Ishikawa (cell line): ENCODE data around the gene RAI14.

Source experiments
- EP300 ChIP-seq: IDR thresholded peaks from 2 replicates; pipeline ENCODE4 v1.6.1; 2012; ENCODE audit warnings: borderline replicate concordance
- TAF1 ChIP-seq: IDR thresholded peaks from 2 replicates; pipeline ENCODE4 v1.6.1; 2012; ENCODE audit warnings: low read depth, mild to moderate bottlenecking
- TEAD4 ChIP-seq: IDR thresholded peaks from 2 replicates; pipeline ENCODE4 v1.6.1; 2012

DNA sequence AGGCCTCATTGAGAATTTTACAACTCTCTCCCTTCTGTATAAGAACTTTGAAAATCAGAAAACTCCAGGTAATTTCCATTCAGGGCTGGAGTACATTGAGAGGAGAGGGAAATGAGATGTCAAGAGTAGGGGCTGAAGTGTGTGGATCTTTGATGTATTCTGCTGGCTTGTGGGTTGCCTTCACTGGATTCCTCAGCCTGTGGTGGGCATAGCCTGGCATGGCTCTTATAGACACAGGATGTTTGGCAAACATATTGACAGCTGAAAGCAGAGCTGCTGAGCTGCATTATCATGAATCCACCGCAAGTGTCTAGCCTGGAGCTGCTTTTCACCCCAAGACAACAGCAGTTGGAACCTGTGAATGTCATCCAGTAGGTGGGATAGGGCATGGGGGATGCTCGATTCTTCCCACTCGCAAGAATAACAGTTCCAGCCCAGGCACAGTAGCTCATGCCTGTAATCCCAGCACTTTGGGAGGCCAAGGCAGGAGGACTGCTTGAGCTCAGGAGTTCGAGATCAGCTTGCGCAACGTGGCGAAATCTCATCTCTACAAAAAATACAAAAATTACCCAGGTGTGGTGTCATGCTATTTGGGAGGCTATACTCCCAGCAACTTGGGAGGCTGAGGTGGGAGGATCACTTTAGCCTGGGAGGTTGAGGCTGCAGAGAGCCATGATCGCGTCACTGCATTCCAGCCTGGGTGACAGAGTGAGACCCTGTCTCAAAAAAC, 146.9 kb downstream of the RAI14 start:
- TF ChIP-seq TAF1 = no peak
- no peak for TF ChIP-seq EP300
- no peak for TF ChIP-seq TEAD4
